ENCODE measurements around the gene QSOX2.

The QSOX2 gene

DNA sequence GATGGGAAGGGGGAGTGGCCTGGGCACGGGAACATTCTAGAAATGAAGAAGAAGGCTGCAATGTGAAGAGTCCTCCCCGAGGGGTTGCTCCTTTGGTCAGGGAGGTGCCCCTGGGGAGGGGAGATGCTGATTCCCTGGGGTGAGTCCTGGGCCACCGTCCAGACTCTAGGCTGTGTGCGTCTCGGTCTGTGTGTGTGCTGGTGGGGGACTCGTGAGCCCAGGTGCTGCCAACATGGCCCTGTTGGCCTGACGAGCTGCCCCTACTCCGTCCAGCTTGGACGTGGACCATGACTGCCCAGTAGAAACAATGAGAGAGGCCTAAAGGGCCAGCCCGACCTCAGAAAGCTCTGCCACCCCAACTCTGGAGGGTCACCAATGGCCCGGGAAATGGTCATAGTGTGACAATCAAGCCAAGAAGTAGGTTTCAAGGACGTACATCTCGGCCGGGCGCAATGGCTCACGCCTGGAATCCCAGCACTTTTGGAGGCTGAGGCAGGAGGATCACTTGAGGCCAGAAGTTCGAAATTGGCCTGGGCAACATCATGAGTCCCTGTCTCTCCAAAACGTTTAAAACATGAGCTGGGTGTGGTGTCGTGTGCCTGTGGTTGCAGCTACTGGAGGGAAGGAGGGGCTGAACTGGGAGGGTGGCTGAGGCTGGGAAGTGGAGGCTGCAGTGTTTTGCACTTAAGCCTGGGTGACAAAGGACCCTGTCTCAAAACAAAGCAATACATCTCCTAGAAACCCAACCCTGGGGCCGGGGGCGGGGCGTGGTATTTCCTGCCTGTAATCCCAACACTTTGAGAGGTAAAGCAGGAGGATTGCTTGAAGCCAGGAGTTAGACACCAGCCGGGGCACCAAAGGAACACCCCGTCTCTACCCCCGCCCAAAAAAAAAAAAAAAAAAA is 57.7 kb downstream of the QSOX2 start:
- DNase-seq, result no peak

DNA sequence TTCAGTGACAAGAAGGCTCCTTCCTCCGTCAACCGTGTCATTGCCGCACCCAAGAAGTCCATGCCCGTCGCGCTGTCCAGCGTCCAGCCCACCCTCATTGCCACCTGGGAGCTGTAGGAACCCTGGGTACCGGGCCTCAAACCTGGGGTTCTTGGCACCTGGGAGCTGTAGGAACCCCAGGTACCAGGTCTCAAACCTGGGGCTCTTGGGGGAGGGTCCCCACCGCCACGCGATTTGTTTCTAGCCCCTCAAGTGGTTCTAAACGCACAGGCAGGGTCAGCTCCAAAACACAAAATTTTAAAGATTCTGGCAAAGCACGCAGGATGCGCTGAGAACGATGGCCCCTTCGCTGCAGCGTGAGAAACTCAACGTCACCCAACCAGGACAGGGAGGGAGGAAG is 58.4 kb downstream of the QSOX2 start:
- no peak for DNase-seq

DNA sequence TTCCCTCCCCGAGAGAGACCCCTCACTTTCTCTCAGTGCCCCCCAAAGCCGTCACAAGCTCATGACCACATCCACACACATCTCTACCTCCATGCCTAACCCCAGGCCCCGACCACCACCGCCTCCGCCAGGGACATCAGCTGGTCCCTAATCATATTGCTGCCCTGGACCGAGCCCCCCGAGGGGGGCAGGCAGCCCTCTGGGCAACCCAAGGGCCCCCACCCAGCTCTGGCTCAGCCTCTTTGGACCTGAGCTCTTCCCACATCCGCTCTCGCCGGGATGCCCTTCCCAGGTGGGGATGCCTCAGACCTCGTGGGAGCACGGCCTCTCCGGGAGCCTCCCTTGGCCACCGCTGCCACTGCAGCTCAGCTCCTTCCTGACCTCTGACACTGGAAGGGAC is 59.2 kb downstream of the QSOX2 start:
- DNase-seq, result no peak

DNA sequence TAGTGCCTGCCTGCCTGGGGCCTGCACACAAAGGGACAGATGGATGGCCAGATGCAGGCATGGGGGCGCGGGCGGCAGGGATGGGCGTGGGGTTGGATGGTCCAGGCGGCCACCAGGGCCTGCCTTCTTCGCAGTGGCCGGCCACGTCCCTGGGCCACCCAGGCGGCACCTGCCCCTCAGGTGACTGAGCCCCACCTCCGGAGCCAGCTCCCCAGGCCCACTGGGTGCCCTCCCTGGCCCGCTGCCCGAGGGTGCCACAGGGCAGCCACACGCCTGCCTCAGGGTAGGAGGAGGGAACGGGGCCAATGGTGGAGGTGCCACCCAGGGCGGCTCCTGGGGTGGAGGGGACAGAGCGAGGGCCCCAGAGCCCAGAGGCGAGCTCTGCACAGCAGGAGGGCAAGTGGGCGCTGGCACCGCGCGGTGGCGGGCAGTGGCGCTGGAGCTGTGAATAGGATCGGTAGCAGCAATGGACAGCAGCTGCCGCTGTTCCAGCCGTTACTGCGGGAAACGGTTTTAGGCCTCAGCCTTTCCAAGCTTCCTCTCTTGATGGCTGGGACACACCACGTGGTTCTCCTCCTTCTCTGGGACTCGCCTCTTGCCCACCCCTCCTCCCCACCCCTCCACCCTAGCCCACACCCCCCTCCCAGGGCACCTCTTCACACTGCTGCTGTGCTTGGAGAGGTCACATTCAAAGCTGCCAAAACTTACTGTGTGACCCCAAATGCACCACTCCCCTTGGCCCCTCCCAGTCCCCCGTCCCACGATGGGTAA is 59.8 kb downstream of the QSOX2 start:
- no peak for DNase-seq

DNA sequence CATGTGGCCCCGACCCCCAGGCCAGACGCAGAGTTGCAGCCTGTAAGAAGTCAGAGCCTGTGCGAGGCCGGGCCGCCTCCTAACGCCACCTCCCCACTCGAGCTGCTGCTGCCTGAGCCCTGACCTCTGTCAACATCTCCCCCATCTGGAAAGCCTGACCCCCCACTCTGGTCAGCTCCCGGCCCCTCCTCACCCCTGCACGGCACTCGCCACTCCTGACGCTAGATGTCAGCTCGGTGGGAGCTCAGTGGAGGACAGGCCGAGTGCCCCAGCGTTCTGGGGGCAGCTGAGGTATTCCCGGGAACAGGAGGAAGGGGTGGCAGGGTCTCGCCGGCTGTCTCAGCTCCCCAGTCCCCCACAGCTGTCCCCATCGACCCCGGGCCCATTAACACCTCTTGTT is 60.5 kb downstream of the QSOX2 start:
- DNase-seq, result no peak

DNA sequence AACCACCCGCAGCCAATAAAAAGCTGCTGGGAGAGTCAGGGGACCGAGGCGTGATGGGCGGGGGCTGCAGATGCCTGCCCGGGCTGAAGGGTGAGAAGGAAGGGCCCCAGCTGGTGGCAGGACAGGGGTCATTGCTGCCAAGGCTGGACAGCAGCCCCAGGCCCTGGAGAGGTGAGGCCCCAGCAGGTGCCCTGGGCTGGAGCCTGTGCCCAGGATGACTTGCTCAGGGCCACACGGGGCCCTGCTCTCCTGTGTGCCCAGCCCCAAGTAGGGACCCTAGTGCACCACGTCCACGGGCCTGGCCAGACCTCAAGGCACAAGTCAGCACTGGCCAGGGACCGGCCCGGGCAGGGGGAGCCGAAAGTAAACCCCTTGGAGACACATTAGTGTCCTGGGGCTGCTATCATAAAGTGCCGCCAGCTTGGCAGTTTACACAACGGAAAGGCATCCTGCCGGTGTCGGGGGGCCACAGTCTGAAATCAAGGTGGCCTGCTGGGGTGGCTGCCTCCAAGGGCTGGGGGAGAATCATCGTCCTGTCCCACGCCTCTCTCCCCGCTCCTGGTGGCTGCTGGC is 62.7 kb downstream of the QSOX2 start:
- DNase-seq, result no peak

DNA sequence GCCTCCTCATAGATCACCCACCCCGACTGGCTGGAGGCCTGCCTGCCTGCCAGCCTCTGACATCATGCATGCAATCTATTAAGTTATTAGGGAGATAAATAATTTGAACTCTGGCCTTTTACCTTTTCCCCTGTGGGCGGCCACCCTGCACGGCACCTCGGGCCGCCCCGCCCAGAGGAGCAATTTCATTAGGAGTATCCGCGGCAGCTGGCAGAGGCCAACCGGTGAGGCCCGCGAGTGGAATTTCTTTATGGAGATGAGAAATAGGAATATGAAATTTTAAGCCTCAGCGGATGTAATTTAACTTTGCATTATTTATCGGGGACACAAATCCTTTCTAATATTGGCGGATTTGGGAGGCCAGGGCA is 63.2 kb downstream of the QSOX2 start:
- DNase-seq, result no peak

DNA sequence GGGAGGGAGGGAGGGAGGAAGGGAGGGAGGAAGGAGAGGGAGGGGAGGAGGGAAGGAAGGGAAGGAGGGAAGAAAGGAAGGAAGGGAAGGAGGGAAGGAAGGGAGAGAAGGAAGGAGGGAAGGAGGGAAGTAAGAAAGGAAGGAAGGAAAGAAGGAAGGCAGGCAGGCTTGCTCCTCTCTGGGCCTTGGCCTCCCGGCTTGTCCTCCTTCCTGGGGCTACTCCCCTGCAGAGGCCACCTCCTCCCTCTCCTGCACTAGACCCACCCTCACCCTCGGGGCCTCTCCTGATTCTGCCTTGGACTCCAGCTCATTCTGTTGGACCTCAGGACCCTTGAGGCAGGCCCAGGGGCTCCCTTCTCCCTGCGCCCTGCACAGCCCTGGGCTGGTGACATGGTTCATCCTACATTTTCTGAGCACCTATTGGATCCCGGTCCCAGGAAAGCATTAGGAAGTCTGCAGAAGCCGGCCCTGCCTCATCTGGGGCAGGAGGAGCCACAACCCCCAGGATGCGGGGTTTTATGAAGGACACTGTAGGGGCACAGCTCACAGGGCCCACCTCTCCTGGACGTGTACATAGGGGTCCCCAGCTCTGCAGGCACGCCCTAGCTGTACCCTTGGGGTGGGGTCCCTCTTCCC is 63.7 kb downstream of the QSOX2 start:
- no peak for DNase-seq

DNA sequence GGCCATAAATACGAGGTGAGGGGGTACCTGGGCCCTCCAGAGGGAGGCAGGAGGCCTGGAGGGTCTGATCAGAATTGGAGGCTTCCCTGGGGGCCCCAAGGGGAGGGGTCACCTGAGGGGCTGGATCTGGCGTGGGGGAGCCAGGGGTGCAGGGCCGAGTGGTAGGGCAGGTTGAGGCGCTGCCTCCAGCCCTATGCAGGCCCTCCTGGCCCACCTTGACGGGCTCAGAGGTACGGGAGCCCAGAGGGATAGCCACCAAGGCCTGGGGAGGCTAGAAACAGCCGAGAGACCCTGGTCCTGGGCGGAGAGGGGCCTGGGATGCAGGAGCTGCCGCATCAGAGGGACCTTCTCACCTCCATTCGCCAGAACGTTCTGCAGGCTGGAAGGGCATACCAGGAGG is 65.0 kb downstream of the QSOX2 start:
- DNase-seq, result no peak

DNA sequence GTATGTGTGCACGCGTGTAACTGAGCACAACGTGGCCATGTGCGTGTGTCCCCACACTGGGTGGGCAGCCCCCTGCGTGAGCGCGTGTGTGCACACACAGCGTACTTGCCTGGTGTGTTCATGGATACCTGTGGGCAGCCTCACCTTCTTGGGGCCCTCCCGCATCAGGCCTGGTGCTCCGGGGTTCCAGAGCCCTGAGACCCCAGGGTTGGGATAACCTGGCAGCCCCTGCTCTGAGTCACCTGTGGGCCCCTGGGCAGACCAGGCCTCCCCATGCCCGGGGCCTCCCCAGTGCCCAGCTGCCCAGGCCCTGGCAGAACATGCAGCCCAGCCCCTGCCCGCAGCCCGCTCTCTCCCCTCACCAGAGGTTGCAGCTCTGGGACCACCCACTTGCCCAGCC is 65.9 kb downstream of the QSOX2 start:
- no peak for DNase-seq

DNA sequence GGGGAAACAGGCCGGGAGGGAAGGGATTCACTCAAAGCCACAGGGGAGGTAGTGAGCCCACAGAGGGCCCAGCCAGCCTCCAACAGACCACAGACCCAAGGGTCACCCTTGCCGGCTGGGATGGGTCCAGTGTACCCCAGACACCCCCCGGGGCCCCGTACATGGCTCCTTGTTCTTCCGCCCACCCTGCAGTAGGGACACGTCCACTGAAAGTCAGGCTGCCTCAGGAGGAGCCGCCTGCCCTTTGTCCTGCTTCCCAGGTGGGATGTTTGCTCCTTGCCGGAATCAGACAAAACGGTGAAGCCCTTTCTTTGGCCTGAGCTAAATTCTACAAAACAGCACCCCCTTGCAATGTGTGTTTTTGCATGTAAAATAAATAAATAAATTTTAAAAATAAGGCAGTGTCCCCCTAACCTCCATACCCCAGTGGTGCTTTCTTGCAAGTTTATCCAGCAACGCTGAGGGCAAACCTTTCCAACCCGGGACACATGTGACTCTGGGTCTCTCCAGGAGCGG is 66.5 kb downstream of the QSOX2 start:
- no peak for DNase-seq

DNA sequence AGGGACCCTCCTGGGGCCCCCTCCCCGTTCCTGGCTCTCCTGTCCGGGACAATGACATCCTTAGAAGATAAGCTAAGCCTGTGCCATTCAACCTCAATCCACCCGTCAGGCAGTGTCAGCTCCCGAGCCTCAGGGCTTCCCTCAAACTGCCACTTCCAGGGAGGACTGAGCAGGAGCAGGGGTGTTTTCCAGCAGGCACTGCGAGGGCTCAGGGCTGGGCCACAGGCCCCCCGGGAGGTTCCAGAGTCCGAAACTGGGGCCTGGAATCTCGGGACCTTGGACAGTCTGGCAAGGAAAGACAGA is 66.9 kb downstream of the QSOX2 start:
- no peak for DNase-seq

DNA sequence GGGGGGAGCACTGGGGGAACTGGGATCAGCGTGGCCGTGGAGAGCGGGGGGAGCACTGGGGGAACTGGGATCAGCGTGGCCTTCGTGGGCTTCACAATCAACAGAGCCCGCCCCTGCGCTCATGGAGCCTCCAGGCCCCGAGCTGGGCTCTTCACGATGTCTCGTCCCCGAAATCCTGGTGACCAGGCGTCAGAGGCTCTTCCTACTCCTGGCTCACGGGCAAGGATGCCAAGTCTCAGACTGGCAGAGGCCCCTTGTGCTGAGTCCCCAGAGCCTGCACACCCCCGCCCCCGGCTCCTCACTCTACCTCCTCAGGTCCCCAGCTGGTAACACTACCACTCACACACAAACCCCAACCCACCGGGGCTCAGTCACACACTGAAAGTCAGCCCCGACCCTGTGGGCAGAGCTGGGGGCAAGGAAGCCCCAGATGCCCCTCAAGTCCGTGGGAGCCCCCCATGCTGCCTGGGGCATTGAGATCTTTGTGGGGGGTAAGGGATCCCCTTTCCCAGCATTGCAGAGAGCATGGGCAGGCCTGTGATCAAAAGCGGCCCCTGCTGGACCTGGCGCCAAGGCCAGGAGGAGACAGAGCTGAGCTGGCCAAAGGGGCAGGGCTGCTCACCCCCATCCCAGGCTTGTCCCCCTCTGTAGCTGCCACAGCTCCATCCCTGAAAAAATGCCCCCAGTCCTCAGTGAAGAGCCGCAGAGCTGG is 67.4 kb downstream of the QSOX2 start:
- no peak for DNase-seq

DNA sequence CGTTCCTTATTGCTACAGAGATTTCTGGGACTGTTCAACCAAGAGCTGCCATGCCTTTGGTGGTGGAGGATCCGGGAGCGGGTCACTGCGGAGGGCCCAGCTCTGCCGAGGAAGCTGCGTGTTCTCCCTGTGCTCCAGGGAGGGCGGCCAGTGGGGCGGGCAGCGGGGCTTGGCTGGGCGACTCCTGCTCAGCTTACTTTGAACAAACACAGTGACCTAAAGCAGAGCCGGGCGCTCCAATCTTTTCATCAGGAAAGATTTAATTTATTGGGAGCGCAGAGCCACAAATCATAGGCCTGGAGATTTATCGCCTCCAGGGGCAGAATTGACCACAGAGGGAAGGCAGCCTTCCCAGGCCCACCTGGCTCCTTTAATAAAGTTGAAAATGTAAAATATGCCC is 68.4 kb downstream of the QSOX2 start:
- DNase-seq, result no peak

DNA sequence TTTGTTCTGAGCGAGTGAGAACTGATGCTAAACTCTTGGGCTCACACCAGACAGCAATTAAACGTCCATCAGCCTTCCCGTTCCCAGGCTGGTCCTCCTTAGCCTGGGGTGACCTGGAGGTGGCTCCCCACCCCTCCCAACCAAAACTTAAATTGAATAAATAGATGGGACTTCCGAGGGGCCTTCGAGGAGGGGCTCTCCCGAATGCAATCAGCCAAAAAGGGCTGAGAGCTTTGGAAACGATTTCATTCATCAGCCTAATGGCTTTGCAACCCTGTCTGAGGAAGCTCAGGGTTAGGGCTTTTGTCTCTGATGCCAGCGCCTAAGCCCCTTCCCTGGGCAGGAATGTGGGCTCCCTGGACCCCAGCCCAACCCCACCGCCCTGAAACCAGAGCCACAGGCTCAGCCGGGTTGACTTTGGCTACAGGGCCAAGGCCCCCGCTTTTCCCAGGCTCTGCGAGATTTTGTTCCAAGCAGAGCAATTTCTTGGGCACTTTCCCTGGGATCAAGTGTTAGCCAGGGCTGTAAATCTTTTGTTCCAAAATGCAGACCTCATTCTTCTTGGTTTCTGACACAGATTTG is 69.9 kb downstream of the QSOX2 start:
- no peak for DNase-seq

DNA sequence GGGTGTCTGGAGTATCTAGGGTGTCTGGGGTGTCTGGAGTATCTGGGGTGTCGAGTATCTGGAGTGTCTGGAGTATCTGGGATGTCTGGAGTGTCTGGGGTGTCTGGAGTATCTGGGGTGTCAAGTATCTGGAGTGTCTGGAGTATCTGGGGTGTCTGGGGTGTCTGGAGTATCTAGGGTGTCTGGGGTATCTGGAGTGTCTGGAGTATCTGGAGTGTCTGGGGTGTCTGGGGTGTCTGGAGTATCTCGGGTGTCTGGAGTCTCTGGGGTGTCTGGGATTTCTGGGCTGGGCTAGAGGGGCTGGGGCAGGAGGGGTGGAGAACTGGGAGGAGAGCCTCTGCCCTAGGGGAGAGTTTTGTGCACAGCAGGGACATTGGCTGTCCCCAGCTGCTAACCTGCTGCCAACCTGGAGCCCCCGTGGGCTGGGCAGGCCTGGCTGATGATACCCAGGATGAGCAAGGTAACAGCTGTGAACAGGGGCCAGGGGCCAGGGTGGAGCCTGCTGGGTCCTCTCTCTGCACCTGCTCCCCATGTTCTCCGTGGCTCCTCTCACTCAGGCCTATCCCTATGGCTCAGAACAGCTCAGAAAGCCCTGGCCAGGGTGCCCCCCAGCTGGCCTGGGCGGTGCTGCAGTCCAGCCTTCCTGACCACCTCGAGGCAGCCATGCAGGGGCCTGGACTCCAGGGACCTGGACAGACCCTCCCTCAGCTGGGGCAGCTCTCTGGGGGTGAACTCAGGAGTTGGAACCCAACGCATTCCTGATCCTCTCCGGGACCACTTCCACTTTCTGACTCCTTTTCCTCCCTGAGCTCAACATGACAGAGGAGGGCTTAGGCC is 70.6 kb downstream of the QSOX2 start:
- DNase-seq, result no peak

DNA sequence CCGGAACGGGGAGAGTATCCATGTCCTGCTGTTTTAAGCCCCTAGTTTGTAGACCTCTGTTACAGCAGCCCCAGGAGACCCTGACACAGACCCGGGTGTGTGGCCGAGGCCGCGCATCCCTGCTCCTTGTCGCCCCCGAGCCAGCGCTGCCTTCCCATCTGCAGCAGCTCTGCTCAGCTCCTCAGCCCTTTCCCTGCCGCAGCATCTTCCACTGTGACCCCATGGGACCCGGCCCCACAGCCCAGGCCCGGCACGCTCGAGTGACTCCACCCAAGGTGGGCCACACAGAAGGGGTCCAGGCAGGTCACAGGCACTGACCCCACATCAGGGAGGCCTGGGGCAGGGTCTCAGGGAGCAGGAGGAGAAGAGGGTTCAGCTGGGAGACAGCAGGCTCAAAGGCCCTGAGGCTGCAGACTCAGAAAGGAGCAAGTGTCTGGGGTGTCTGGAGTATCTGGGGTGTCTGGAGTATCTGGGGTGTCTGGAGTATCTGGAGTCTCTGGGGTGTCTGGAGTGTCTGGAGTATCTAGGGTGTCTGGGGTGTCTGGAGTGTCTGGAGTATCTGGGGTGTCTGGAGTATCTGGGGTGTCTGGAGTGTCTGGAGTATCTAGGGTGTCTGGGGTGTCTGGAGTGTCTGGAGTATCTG is 71.8 kb downstream of the QSOX2 start:
- DNase-seq, result no peak

DNA sequence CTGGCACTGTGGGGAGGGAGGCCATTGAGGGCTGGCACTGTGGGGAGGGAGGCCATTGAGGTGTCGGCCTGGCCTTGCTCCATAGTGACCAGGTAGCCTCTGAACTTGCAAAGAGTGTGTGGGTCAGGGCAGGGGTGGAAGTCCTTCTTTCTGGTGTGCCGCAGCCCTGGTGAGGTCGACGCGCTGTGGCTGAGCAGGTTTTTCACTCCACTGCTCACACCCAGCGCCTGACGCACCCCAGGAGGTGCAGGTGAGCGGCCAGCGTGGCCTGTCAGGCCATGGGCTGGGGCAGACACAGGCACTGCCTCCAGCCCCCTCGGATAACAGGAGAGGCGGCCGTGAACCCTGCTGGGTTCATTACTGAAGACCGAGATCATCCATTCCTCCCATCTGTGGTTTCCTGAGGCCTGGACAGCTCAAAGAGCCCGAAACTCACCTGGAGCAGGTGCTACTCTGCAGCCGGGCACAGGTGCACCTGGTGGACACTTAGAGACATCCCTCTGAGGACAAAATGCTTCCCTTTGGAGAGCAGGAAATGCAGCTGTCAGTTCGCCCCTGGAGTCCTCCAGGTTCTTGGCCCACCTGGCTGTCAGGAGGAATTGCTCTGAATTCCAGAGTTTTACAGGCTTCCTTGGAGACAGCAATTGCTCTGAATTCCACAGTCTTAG is 73.1 kb downstream of the QSOX2 start:
- DNase-seq, result no peak

DNA sequence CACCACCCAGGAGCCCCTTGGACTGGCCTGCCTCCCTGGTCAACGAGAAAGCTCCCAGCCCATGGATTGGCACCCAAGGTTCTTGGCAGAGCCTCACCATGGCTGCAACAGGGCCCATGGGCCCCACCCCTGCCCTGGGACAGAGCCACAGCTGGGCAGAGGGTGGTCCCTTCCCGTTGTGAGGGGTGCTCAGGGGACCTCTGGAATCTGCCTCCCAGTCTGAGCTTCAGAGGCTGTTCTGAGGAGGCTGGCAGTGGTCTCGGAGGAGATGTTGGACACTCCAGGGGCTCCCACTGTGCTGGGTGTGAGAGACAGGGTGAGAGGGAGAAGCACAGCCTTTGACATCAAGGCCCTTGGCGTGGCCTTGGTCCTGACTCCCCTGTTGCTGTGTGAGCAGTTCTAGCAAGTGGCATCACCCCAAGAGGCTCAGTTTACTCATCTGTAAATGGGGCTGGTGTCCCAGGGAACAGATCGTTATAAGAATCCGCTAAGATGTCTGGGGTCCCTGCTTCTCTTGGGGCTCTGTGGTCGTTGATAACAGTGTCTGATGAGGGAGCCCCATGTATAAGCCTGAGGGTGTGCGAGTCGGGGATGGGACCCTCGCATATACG is 73.7 kb downstream of the QSOX2 start:
- no peak for DNase-seq

Data from central memory CD4-positive, alpha-beta T cell (primary cell).